ENCODE results near the gene TBC1D9.
"Not testable (repeated sequence)": the region's sequence is repeated elsewhere in the genome, so short reads cannot be mapped to it uniquely, and the experiment has no call there.

The TBC1D9 gene

GRCh38 chr4:140753329-140753728 is 2.9 kb downstream of the TBC1D9 start:
- TF ChIP-seq EZH2 (optimal IDR thresholded peaks at IDR 0.05; ENCODE audit: low read depth, low read length) (no peak), EZH2phosphoT487 (IDR thresholded peaks at IDR 0.05; ENCODE audit: low read length) (no peak)
- no peak overlapping the region for H2AFZ ChIP-seq (ENCODE audit: low read length)
- peaks cover 70% of the 10 kb centered on the region for H3K79me2 ChIP-seq (ENCODE audit: low read length)
- H3K4me1 ChIP-seq (ENCODE audit: low read length) = peaks cover 15% of the 10 kb centered on the region
- no peak for DNase-seq
- no peak overlapping the region for H3K27ac ChIP-seq (ENCODE audit: low read length)
- H3K4me3 ChIP-seq (ENCODE audit: low read length) = no peak overlapping the region
- H3K4me2 ChIP-seq (ENCODE audit: low read depth, low read length) = no peak overlapping the region
- peaks cover 8% of the 10 kb centered on the region for H3F3A ChIP-seq (ENCODE audit: insufficient read depth, low read length)
- H3K9me2 ChIP-seq (replicated peaks; ENCODE audit: insufficient read depth, low read length) = no peaks in the 10 kb centered on the region
- H3K9ac ChIP-seq (ENCODE audit: low read length) = no peak overlapping the region
- H3K36me3 ChIP-seq (replicated peaks; ENCODE audit: insufficient read depth, low read length) = no peaks in the 10 kb centered on the region
- H4K20me1 ChIP-seq (ENCODE audit: insufficient read depth, low read length) = no peaks in the 10 kb centered on the region
- no peaks in the 10 kb centered on the region for H3K27me3 ChIP-seq (replicated peaks; ENCODE audit: insufficient read depth, low read length)
- H3K9me3 ChIP-seq (replicated peaks; ENCODE audit: insufficient read depth, low read length) = no peaks in the 10 kb centered on the region

- Histone ChIP-seq H2AFZ (ENCODE audit: low read length) (no peak overlapping the region), H3K79me2 (ENCODE audit: low read length) (peaks cover 78% of the 10 kb centered on the region), H4K20me1 (ENCODE audit: insufficient read depth, low read length) (no peaks in the 10 kb centered on the region), H3K9me2 (replicated peaks; ENCODE audit: insufficient read depth, low read length) (no peaks in the 10 kb centered on the region), H3K4me2 (ENCODE audit: low read depth, low read length) (no peak overlapping the region), H3K4me1 (ENCODE audit: low read length) (peaks cover 9% of the 10 kb centered on the region), H3K9ac (ENCODE audit: low read length) (no peak overlapping the region), H3K9me3 (replicated peaks; ENCODE audit: insufficient read depth, low read length) (no peaks in the 10 kb centered on the region), H3K27ac (ENCODE audit: low read length) (no peak overlapping the region), H3K27me3 (replicated peaks; ENCODE audit: insufficient read depth, low read length) (no peaks in the 10 kb centered on the region), H3K4me3 (ENCODE audit: low read length) (no peak overlapping the region), H3K36me3 (replicated peaks; ENCODE audit: insufficient read depth, low read length) (no peaks in the 10 kb centered on the region), H3F3A (ENCODE audit: insufficient read depth, low read length) (peaks cover 8% of the 10 kb centered on the region)
- DNase-seq = no peak
- TF ChIP-seq EZH2phosphoT487 (IDR thresholded peaks at IDR 0.05; ENCODE audit: low read length) = no peak
- TF ChIP-seq EZH2 (optimal IDR thresholded peaks at IDR 0.05; ENCODE audit: low read depth, low read length) = no peak
- TF ChIP-seq, protein P1, sequence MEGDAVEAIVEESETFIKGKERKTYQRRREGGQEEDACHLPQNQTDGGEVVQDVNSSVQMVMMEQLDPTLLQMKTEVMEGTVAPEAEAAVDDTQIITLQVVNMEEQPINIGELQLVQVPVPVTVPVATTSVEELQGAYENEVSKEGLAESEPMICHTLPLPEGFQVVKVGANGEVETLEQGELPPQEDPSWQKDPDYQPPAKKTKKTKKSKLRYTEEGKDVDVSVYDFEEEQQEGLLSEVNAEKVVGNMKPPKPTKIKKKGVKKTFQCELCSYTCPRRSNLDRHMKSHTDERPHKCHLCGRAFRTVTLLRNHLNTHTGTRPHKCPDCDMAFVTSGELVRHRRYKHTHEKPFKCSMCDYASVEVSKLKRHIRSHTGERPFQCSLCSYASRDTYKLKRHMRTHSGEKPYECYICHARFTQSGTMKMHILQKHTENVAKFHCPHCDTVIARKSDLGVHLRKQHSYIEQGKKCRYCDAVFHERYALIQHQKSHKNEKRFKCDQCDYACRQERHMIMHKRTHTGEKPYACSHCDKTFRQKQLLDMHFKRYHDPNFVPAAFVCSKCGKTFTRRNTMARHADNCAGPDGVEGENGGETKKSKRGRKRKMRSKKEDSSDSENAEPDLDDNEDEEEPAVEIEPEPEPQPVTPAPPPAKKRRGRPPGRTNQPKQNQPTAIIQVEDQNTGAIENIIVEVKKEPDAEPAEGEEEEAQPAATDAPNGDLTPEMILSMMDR (IDR thresholded peaks at IDR 0.05; ENCODE audit: low read length) = no peak
These were observed 3.7 kb downstream of the TBC1D9 start for GRCh38 chr4:140752291-140753068.

DNA sequence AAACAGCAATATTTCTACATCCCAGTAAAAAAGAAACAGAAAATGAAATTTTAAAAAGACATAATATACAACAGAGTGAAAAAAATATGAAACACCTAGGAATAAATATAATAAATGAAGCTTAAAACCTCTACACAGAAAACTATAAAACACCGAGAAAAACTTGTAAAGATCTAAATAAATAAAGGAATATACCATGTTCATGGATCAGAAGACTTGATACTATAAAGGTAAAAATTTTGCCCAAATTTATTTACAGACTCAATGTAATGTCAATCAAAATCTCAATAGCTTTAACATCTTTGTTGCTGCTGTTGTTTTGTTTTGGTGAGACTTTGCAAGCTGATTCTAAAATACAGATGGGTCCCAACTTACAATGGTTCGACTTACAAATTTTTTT is 5.7 kb downstream of the TBC1D9 start:
- H3K9ac ChIP-seq (ENCODE audit: low read length) = no peak overlapping the region
- H3K27ac ChIP-seq (ENCODE audit: low read length) = no peak overlapping the region
- TF ChIP-seq EZH2 (optimal IDR thresholded peaks at IDR 0.05; ENCODE audit: low read depth, low read length) (no peak), EZH2phosphoT487 (IDR thresholded peaks at IDR 0.05; ENCODE audit: low read length) (no peak)
- no peaks in the 10 kb centered on the region for H3K27me3 ChIP-seq (replicated peaks; ENCODE audit: insufficient read depth, low read length)
- H4K20me1 ChIP-seq (ENCODE audit: insufficient read depth, low read length) = no peaks in the 10 kb centered on the region
- H3K4me2 ChIP-seq (ENCODE audit: low read depth, low read length) = no peak overlapping the region
- H3F3A ChIP-seq (ENCODE audit: insufficient read depth, low read length) = peaks cover 10% of the 10 kb centered on the region
- peaks cover 14% of the 10 kb centered on the region for H3K4me1 ChIP-seq (ENCODE audit: low read length)
- peaks cover 94% of the 10 kb centered on the region for H3K79me2 ChIP-seq (ENCODE audit: low read length)
- DNase-seq = no peak
- H3K4me3 ChIP-seq (ENCODE audit: low read length) = no peak overlapping the region
- no peak overlapping the region for H2AFZ ChIP-seq (ENCODE audit: low read length)
- H3K9me2 ChIP-seq (replicated peaks; ENCODE audit: insufficient read depth, low read length) = no peaks in the 10 kb centered on the region
- H3K36me3 ChIP-seq (replicated peaks; ENCODE audit: insufficient read depth, low read length) = no peaks in the 10 kb centered on the region
- H3K9me3 ChIP-seq (replicated peaks; ENCODE audit: insufficient read depth, low read length) = no peaks in the 10 kb centered on the region

- Histone ChIP-seq H4K20me1 (ENCODE audit: insufficient read depth, low read length) (no peaks in the 10 kb centered on the region), H3K4me2 (ENCODE audit: low read depth, low read length) (no peak overlapping the region), H3K27ac (ENCODE audit: low read length) (no peak overlapping the region), H2AFZ (ENCODE audit: low read length) (no peak overlapping the region), H3K4me1 (ENCODE audit: low read length) (peaks cover 28% of the 10 kb centered on the region), H3K79me2 (ENCODE audit: low read length) (peaks cover 72% of the 10 kb centered on the region), H3K27me3 (replicated peaks; ENCODE audit: insufficient read depth, low read length) (no peaks in the 10 kb centered on the region), H3F3A (ENCODE audit: insufficient read depth, low read length) (peaks cover 30% of the 10 kb centered on the region), H3K9me3 (replicated peaks; ENCODE audit: insufficient read depth, low read length) (no peaks in the 10 kb centered on the region), H3K9ac (ENCODE audit: low read length) (no peak overlapping the region), H3K9me2 (replicated peaks; ENCODE audit: insufficient read depth, low read length) (no peaks in the 10 kb centered on the region), H3K4me3 (ENCODE audit: low read length) (no peak overlapping the region), H3K36me3 (replicated peaks; ENCODE audit: insufficient read depth, low read length) (no peaks in the 10 kb centered on the region)
- TF ChIP-seq, protein P1 (IDR thresholded peaks at IDR 0.05; ENCODE audit: low read length) = no peak
- TF ChIP-seq EZH2 (optimal IDR thresholded peaks at IDR 0.05; ENCODE audit: low read depth, low read length) (no peak), EZH2phosphoT487 (IDR thresholded peaks at IDR 0.05; ENCODE audit: low read length) (no peak)
- DNase-seq = no peak
These were observed 8.0 kb downstream of the TBC1D9 start for GRCh38 chr4:140748171-140748570.

- not testable (repeated sequence) for H3K27ac ChIP-seq (ENCODE audit: low read length)
These were observed 9.6 kb downstream of the TBC1D9 start for GRCh38 chr4:140746546-140746945.

More at GRCh38 chr4:140746546-140746945, 9.6 kb downstream of the TBC1D9 start:
- not testable (repeated sequence) for H4K20me1 ChIP-seq (ENCODE audit: insufficient read depth, low read length); H3K9me2 ChIP-seq (replicated peaks; ENCODE audit: insufficient read depth, low read length); H3K9ac ChIP-seq (ENCODE audit: low read length); H3K9me3 ChIP-seq (replicated peaks; ENCODE audit: insufficient read depth, low read length); DNase-seq; H3K27me3 ChIP-seq (replicated peaks; ENCODE audit: insufficient read depth, low read length); H2AFZ ChIP-seq (ENCODE audit: low read length); H3K4me3 ChIP-seq (ENCODE audit: low read length); H3K4me2 ChIP-seq (ENCODE audit: low read depth, low read length); H3K36me3 ChIP-seq (replicated peaks; ENCODE audit: insufficient read depth, low read length)
- H3F3A ChIP-seq (ENCODE audit: insufficient read depth, low read length) = peaks cover 43% of the 10 kb centered on the region
- H3K4me1 ChIP-seq (ENCODE audit: low read length) = peaks cover 40% of the 10 kb centered on the region
- H3K79me2 ChIP-seq (ENCODE audit: low read length) = peaks cover 60% of the 10 kb centered on the region

Measured in MM.1S (cell line).